Activated T-helper 1 cell treated with anti-CD3 and anti-CD28 coated beads, Interleukin-12 subunit alpha, Interleukin-12 subunit beta, Interleukin-2, Interleukin-4 antibody, amounts not matched to agents 30 ng/mL and 10 ng/mL and 1 ng/mL, durations not matched to agents 14 hours and 24 hours and 36 hours (primary cell): ENCODE measurements around the gene OR6J1. TPM values are rescaled to one million over a fixed set of nuclear protein-coding genes. Genes with fewer than 3 reads are reported as not detected.
"Not testable (repeated sequence)": the region's sequence is repeated elsewhere in the genome, so short reads cannot be mapped to it uniquely, and the experiment has no call there.

Source experiments
- DNase-seq: peaks from one replicate; pipeline ENCODE4 v3.0.0; 2021; ENCODE audit warnings: low spot score
- H3K27ac Mint-ChIP-seq: one replicate; pipeline ENCODE4 v1.8.0; 2021; ENCODE audit warnings: mild to moderate bottlenecking, mixed read lengths
- H3K27me3 Mint-ChIP-seq: one replicate; pipeline ENCODE4 v1.8.0; 2022; ENCODE audit warnings: mild to moderate bottlenecking, moderate library complexity, mixed read lengths; ENCODE audit not compliant: insufficient read depth
- H3K36me3 Mint-ChIP-seq: one replicate; pipeline ENCODE4 v1.8.0; 2021; ENCODE audit warnings: low read depth, mixed read lengths
- H3K4me1 Mint-ChIP-seq: one replicate; pipeline ENCODE4 v1.8.0; 2021; ENCODE audit warnings: low read depth, mixed read lengths
- H3K4me3 Mint-ChIP-seq: one replicate; pipeline ENCODE4 v1.8.0; 2021; ENCODE audit warnings: mild to moderate bottlenecking, moderate library complexity, mixed read lengths
- H3K9me3 Mint-ChIP-seq: one replicate; pipeline ENCODE4 v1.8.0; 2021; ENCODE audit warnings: mixed read lengths
- intact Hi-C: fragments of 100-400 bp; cut with micrococcal nuclease; formaldehyde crosslinking; loops from one replicate; pipeline ENCODE4 v1.15.1; 2024
- total RNA-seq: library from RNA; stranded (reverse); gene quantifications from 2 replicates; pipeline ENCODE4 v1.2.3, GENCODE V29; 2022

Gene OR6J1
- total RNA-seq, 1 donor from 2014 or later: not detected

- Mint-ChIP-seq H3K9me3 (no peaks in the 10 kb centered on the region), H3K4me1 (peaks cover 44% of the 10 kb centered on the region), H3K36me3 (peaks cover 24% of the 10 kb centered on the region), H3K27me3 (no peaks in the 10 kb centered on the region), H3K27ac (peak overlapping the region; percentile 45), H3K4me3 (peak overlapping the region; percentile 97)
- DNase-seq: no peak
- intact Hi-C loops: loop anchor here (1.0 to 5.0 kb wide), 7 partner anchors 8 to 1215 kb away; partner anchors contain the start of genes DAD1, LRP10 and SUPT16H
Measured at GRCh38 chr14:22597771-22598098, 46.4 kb downstream of the OR6J1 start.

DNA sequence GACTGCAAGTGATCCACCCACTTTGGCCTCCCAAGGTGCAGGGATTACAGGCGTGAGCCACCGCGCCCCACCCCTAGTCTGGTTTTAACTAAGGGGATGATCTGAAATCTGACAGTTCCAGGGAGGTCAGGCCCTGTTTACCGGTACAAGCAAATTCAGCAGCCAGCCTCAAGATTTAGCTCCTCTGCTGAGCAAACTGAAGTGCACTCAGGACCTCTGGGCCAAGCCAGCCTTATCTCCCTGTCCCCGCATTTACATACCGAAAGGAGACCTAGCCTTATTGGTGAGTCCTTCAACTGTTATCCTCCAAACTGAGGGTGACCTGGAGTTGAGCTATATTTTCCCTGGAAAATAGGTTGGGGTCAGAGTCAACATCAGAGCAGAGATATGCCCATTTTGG is 46.9 kb downstream of the OR6J1 start:
- H3K4me3 Mint-ChIP-seq: peak overlapping the region; percentile 97
- H3K36me3 Mint-ChIP-seq: peaks cover 19% of the 10 kb centered on the region
- H3K27me3 Mint-ChIP-seq: no peaks in the 10 kb centered on the region
- intact Hi-C loops: loop anchor here (5.0 kb wide), 2 partner anchors 115 to 1215 kb away; partner anchors contain the start of gene SUPT16H
- peaks cover 44% of the 10 kb centered on the region for H3K4me1 Mint-ChIP-seq
- H3K9me3 Mint-ChIP-seq: no peaks in the 10 kb centered on the region
- DNase-seq: no peak
- no peak overlapping the region for H3K27ac Mint-ChIP-seq

GRCh38 chr14:22596354-22596879 is 47.7 kb downstream of the OR6J1 start:
- Mint-ChIP-seq H3K4me1 (peaks cover 38% of the 10 kb centered on the region), H3K4me3 (no peak overlapping the region), H3K27me3 (no peaks in the 10 kb centered on the region), H3K9me3 (no peaks in the 10 kb centered on the region), H3K36me3 (peaks cover 13% of the 10 kb centered on the region), H3K27ac (no peak overlapping the region)
- no peak for DNase-seq
- intact Hi-C loops: loop anchor here (5.0 kb wide), 2 partner anchors 116 to 1214 kb away; partner anchors contain the start of gene SUPT16H

DNA sequence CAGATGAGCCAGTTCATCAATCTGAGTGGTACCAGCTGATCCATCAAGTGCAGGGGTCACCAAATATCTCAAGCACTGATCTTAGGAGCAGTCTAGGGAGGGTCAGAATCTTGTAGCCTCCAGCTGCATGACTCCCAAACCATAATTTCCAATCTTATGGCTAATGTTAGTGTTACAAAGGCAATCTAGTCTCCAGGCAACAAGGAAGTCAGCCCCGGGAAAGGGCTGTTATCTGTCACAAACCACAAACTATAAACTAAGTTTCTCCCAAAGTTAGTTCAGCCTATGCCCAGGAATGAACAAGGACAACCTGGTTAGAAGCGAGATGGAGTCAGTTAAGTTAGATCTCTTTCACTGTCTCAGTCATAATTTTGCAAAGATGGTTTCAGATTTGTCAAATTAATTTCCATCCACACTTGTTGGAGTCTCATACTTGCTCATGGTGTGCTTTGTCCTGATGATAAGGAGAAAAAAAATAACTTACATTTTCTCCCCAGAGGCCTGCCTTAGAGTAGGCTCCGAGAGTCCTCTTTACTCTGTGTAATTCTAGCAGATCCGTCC is 49.9 kb downstream of the OR6J1 start:
- intact Hi-C loops: no loop called here
- Mint-ChIP-seq H3K4me3 (no peak overlapping the region), H3K4me1 (peaks cover 31% of the 10 kb centered on the region), H3K27ac (no peak overlapping the region), H3K27me3 (no peaks in the 10 kb centered on the region), H3K9me3 (no peaks in the 10 kb centered on the region), H3K36me3 (peaks cover 6% of the 10 kb centered on the region)
- DNase-seq: no peak

DNA sequence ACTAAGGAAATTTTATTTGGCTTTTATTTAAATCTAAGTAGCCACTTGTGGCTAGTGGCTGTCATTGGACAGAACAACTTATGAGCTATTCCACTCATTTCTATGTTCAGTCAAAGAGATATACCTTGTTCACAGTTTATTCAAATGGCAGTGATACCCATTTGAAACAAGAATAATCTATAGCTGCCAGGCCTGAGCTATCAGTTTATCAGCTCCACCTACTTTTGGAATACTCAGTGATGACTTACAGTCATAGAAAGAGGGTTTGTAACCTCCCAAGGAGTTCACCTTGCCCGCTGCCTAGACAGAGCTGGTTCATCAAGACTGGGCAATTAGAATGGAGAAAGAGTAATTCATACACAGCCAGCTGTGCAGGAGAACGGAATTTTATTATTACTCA is 50.6 kb downstream of the OR6J1 start:
- no peak overlapping the region for H3K27ac Mint-ChIP-seq
- peaks cover 31% of the 10 kb centered on the region for H3K4me1 Mint-ChIP-seq
- DNase-seq: no peak
- no peaks in the 10 kb centered on the region for H3K9me3 Mint-ChIP-seq
- intact Hi-C loops: no loop called here
- H3K4me3 Mint-ChIP-seq: no peak overlapping the region
- H3K27me3 Mint-ChIP-seq: no peaks in the 10 kb centered on the region
- H3K36me3 Mint-ChIP-seq: no peaks in the 10 kb centered on the region

DNA sequence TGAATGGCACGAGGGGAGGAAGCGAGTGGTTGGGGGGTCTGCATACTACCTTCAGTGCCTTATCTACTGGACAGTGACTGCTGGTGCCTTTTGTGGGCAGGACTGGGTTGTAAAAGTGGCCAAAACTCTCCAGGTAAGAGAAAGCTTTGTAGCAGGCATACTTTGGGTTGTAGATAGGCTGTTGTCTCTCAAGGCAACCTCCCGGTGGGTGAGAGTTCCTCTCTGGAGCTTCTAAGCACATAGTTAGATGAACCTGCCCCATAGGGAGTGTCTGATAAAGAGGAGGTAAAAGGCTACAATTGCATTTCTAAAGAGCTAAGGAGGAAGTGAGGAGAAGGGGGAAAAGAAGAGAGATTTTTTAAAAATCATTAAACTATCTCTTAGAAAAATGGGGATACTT is 51.0 kb downstream of the OR6J1 start:
- H3K9me3 Mint-ChIP-seq: no peaks in the 10 kb centered on the region
- peaks cover under 1% of the 10 kb centered on the region for H3K36me3 Mint-ChIP-seq
- no peak overlapping the region for H3K27ac Mint-ChIP-seq
- no peaks in the 10 kb centered on the region for H3K27me3 Mint-ChIP-seq
- intact Hi-C loops: no loop called here
- no peak for DNase-seq
- H3K4me3 Mint-ChIP-seq: no peak overlapping the region
- peaks cover 31% of the 10 kb centered on the region for H3K4me1 Mint-ChIP-seq

DNA sequence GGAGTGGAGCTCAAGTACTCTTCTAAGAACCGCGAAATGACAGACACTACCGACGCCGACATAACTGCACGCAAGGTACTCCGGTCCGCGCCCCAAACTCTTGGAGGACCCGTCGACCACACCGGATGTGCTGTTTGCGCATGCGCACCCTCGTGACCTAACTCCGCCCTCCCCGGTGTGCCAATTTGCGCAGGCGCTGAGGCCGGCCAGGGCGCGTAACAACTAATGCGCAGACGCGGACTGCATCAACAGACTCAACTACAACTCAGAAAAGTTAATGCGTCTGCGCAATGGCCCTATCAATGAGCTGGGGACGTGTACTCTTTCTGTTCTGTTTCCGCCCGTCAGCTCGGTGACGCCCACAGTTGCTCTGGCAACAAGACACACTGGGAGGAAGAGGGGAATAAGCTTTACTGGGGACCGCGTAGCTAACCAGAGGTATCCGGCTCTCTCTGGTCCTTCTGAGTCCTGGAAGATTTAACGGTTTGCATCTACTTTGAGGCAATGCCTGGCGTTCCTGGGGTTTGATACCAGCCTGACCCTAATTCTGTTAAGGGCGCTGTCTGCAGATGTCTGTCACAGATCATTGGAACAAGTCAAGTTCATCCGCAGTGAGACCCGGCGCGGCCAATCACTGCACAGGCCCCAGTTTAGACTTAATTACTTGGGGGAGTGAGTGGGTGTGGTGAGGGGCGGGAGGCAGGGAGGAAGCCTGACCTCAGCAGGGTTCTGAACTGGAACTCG is 54.9 kb downstream of the OR6J1 start, which contains the start of gene DAD1:
Gene DAD1, minus strand, starts transcription at position 129 of the 744 bp plus-strand sequence. Its CDS starts 67 bp downstream, at position 62.
- Mint-ChIP-seq H3K4me1 (peaks cover 55% of the 10 kb centered on the region), H3K36me3 (peaks cover 24% of the 10 kb centered on the region), H3K4me3 (peak within 1 kb of the TSS; percentile 91), H3K27me3 (no peaks in the 10 kb centered on the region), H3K27ac (peak within 1 kb of the TSS; percentile 96), H3K9me3 (no peaks in the 10 kb centered on the region)
- intact Hi-C loops: loop anchor here (1.0 to 10.0 kb wide), 14 partner anchors 9 to 1320 kb away; partner anchors contain the start of genes ABHD4, ACIN1, C14orf119 and HAUS4
- DNase-seq: peak; percentile 100

DNA sequence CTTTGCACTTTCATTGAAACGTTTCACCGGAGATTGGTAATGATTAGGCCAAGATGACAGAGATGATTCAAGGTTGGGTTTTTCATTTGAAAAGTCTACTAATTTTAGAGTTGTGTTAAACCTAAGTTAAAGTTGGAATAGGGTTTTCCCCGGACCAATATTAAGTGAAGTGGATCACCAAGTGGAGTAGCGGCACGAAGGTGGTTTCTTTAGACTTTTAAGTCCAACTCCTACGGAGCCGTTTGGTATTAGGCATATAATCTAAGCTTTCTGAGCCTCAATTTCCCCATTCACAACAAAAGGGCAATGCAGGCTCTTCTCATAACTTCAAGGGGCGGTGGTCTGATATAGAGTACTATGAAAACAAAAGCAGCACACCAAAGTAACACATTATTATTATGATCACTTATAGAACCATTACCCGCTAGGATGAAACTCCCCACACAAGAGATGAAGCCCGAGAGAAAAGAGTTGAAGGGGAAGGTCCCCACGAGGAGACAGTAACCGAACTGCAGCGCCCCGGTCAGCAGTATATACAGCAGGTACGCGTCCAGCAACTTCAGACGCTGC is 55.5 kb downstream of the OR6J1 start:
- H3K27me3 Mint-ChIP-seq: no peaks in the 10 kb centered on the region
- intact Hi-C loops: loop anchor here (1.0 to 10.0 kb wide), 15 partner anchors 10 to 1320 kb away; partner anchors contain the start of genes ABHD4, ACIN1, C14orf119 and HAUS4
- H3K36me3 Mint-ChIP-seq: peaks cover 28% of the 10 kb centered on the region
- H3K4me3 Mint-ChIP-seq: peak overlapping the region; percentile 91
- no peaks in the 10 kb centered on the region for H3K9me3 Mint-ChIP-seq
- no peak for DNase-seq
- H3K27ac Mint-ChIP-seq: peak overlapping the region; percentile 96
- peaks cover 62% of the 10 kb centered on the region for H3K4me1 Mint-ChIP-seq

DNA sequence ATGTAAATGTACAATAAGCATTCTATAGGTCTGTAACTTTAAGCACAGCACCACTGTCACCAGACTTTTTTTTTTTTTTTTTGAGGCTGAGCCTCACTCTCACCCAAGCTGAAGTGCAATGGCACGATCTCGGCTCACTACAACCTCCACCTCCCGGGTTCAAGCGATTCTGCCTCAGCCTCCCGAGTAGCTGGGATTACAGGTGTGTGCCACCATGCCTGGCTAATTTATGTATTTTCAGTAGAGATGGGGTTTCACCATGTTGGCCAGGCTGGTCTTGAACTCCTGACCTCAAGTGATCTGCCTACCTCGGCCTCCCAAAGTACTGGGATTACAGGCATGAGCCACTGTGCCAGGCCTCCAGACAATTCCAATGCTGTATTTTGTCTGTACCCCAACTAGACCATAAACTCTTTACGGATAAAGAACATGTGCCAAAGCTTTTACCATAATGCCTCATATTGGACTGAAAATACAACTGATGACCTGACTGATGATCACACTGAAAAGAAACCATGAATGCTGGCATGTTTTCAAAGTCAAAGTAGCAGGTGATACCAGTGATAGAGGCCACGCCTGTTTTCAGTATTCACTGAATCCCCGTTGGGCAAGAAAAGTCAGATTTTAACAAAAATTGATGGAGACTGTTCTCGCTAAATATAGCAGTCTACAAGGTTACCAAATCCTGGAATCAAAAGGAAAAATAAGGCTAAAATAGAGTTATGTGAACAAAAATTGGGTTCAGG is 56.3 kb downstream of the OR6J1 start:
- not testable (repeated sequence) for H3K27me3 Mint-ChIP-seq
- peaks cover 66% of the 10 kb centered on the region for H3K4me1 Mint-ChIP-seq

DNA sequence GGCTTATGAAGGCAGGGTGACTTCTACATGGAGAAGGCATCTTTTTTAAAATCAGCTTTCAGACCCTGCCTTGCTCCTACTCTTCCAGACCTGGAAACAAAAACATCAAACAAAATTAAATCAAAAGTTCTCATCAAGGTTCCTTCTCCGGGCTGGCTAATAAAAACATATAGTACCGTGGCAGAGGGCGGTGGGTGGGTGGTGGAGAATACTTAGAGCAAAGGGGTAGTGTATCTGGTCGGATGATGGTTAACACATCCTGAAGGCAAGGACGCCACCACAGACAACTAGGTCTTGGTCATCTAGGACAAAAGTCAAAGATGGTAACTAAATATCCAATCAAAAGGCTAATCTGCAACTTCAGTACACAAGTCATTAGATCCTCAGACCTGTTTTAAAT is 56.9 kb downstream of the OR6J1 start:
- intact Hi-C loops: loop anchor here (5.0 to 10.0 kb wide), 3 partner anchors 265 to 715 kb away; partner anchors contain the start of genes ACIN1, C14orf119 and PPP1R3E
- no peak for DNase-seq
- no peaks in the 10 kb centered on the region for H3K27me3 Mint-ChIP-seq
- H3K4me1 Mint-ChIP-seq: peaks cover 68% of the 10 kb centered on the region
- peaks cover 32% of the 10 kb centered on the region for H3K36me3 Mint-ChIP-seq
- H3K9me3 Mint-ChIP-seq: no peaks in the 10 kb centered on the region
- peak overlapping the region; percentile 96 for H3K27ac Mint-ChIP-seq
- H3K4me3 Mint-ChIP-seq: peak overlapping the region; percentile 91

More for the DNA sequence above, 56.3 kb downstream of the OR6J1 start:
- not testable (repeated sequence) for H3K9me3 Mint-ChIP-seq, DNase-seq
- Mint-ChIP-seq H3K36me3 (peaks cover 32% of the 10 kb centered on the region), H3K4me3 (peak overlapping the region; percentile 91), H3K27ac (peak overlapping the region; percentile 96)
- intact Hi-C loops: loop anchor here (1.0 to 10.0 kb wide), 5 partner anchors 11 to 1319 kb away; partner anchors contain the start of genes ACIN1, C14orf119, HNRNPC and PPP1R3E

GRCh38 chr14:22583994-22584393 is 60.2 kb downstream of the OR6J1 start:
- DNase-seq: no peak
- intact Hi-C loops: loop anchor here (2.0 to 10.0 kb wide), 2 partner anchors 15 to 511 kb away; partner anchors contain the start of genes ABHD4, ACIN1 and C14orf119
- Mint-ChIP-seq H3K27me3 (no peaks in the 10 kb centered on the region), H3K4me1 (peaks cover 69% of the 10 kb centered on the region), H3K27ac (peak overlapping the region; percentile 70), H3K9me3 (no peaks in the 10 kb centered on the region), H3K36me3 (peaks cover 44% of the 10 kb centered on the region), H3K4me3 (peak overlapping the region; percentile 46)
